Suprapubic skin (tissue), 3 donors: ENCODE data around the gene MTF1.

ENCODE experiments used
- CTCF ChIP-seq, 2 donors: fragments of 200-600 bp in 1 of 2; fragments of 450-650 bp in 1 of 2; sonication (generic) in 1 of 2; IDR thresholded peaks; one replicate each; pipeline ENCODE4 v1.5.1; 2016 to 2019; ENCODE audit warnings: antibody characterized with exemption in 2 of 2, mild to moderate bottlenecking in 1 of 2, moderate library complexity in 1 of 2
- POLR2A ChIP-seq, 2 donors: fragments of 450-650 bp; IDR thresholded peaks; one replicate each; pipeline ENCODE4 v1.6.1; 2017; ENCODE audit warnings: antibody characterized with exemption in 2 of 2, mild to moderate bottlenecking in 2 of 2, moderate library complexity in 2 of 2

DNA sequence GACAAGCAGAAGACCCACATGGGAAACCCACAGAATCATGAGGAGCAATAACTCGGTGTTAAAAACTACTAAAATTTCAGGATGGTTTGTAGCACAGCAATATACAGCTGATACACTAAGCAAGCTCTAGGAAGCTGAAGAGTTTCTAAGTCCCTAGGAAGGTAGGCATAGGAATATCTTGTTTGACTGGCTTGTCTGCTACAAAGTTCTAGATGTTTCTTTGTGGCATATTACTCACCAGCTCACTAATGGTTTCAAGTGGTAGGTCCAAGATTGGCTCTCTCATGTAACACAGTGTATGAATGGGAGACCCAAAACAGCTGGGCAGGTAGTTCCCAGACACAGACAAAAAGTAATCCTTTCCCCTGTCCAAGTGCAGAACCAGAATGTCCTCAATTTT lies 13.3 kb upstream of the MTF1 start:
- TF ChIP-seq POLR2A (IDR thresholded peaks at IDR 0.05) (no peak), CTCF (IDR thresholded peaks at IDR 0.05) (no peak)
